Lower leg skin (tissue), 3 donors: ENCODE measurements around the gene PLPP4.

Experiments used
- CTCF ChIP-seq, 3 donors: fragments of 450-650 bp; IDR thresholded peaks; one replicate each; pipeline ENCODE4 v1.5.1; 2016; ENCODE audit warnings: antibody characterized with exemption in 3 of 3, mild to moderate bottlenecking in 3 of 3, moderate library complexity in 2 of 3
- POLR2A ChIP-seq, 2 donors: fragments of 450-650 bp; IDR thresholded peaks; one replicate each; pipeline ENCODE4 v1.6.1; 2016 to 2017; ENCODE audit warnings: antibody characterized with exemption in 2 of 2, mild to moderate bottlenecking in 1 of 2, moderate library complexity in 1 of 2

DNA sequence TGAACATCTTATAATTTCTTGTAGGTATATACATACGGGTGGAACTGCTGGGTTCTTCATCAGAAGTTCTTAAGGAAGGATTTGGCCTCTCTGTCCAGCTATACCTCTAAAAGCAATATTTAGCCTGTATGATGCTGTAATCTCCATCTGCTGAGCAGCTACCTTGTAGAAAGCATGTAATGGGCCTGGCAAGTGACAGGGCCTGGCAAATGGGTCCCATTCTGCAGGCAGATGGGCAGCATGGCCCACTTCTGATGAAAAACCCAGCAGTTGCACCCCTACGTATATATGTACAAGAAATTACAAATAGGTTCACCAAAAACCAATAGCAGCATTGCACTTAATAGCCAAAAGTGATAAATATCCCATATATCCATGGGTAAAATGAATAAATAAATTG, 9.0 kb downstream of the PLPP4 start:
- TF ChIP-seq POLR2A (IDR thresholded peaks at IDR 0.05) (no peak), CTCF (IDR thresholded peaks at IDR 0.05) (no peak)
